Trophoblast cell (in vitro differentiated cells and primary cell): ENCODE measurements around the gene AMN.

Source experiments
- DNase-seq, 2 donors: peaks; one replicate each; pipeline ENCODE4 v3.0.0-alpha.2; 2016
- H2AFZ ChIP-seq: 2 replicates; pipeline ENCODE4 v1.6.1; 2013; ENCODE audit warnings: low read length, moderate library complexity, mild to moderate bottlenecking; ENCODE audit not compliant: insufficient read depth, poor library complexity
- H2AK5ac ChIP-seq: 2 replicates; pipeline ENCODE4 v1.6.1; 2013; ENCODE audit warnings: mild to moderate bottlenecking, low read length
- H2BK120ac ChIP-seq: 2 replicates; pipeline ENCODE4 v1.6.1; 2013; ENCODE audit warnings: low read length, mild to moderate bottlenecking, moderate library complexity; ENCODE audit not compliant: insufficient read depth, poor library complexity
- H2BK12ac ChIP-seq: 2 replicates; pipeline ENCODE4 v1.6.1; 2013; ENCODE audit warnings: mild to moderate bottlenecking, low read length, moderate library complexity
- H2BK5ac ChIP-seq: 2 replicates; pipeline ENCODE4 v1.6.1; 2013; ENCODE audit warnings: low read length, low read depth, moderate library complexity, mild to moderate bottlenecking; ENCODE audit not compliant: poor library complexity
- H3K14ac ChIP-seq: 2 replicates; pipeline ENCODE4 v1.6.1; 2013; ENCODE audit warnings: mild to moderate bottlenecking, low read length
- H3K18ac ChIP-seq: 2 replicates; pipeline ENCODE4 v1.6.1; 2013; ENCODE audit warnings: mild to moderate bottlenecking, low read length
- H3K23ac ChIP-seq: 2 replicates; pipeline ENCODE4 v1.6.1; 2013; ENCODE audit warnings: low read length
- H3K27ac ChIP-seq: 2 replicates; pipeline ENCODE4 v1.5.1; 2013; ENCODE audit warnings: low read depth, mild to moderate bottlenecking, inconsistent platforms, low read length, moderate library complexity
- H3K27me3 ChIP-seq: 2 replicates; pipeline ENCODE4 v1.6.1; 2013; ENCODE audit warnings: inconsistent platforms, mild to moderate bottlenecking, low read length, moderate library complexity; ENCODE audit not compliant: insufficient read depth
- H3K36me3 ChIP-seq, 2 experiments: 1 replicate in 1 of 2; 2 replicates in 1 of 2; pipeline ENCODE4 v1.6.1; 2013; ENCODE audit warnings: low read length in 2 of 2, mild to moderate bottlenecking in 2 of 2, moderate library complexity in 1 of 2; ENCODE audit not compliant: insufficient read depth in 2 of 2, control insufficient read depth in 1 of 2
- H3K4ac ChIP-seq: 2 replicates; pipeline ENCODE4 v1.6.1; 2013; ENCODE audit warnings: low read depth, mild to moderate bottlenecking, low read length, moderate library complexity
- H3K4me1 ChIP-seq, 2 experiments: 1 replicate in 1 of 2; 2 replicates in 1 of 2; pipeline ENCODE4 v1.6.1; 2013; ENCODE audit warnings: low read length in 2 of 2, mild to moderate bottlenecking in 2 of 2, moderate library complexity in 1 of 2; ENCODE audit not compliant: insufficient read depth in 2 of 2, control insufficient read depth in 1 of 2
- H3K4me2 ChIP-seq: 2 replicates; pipeline ENCODE4 v1.6.1; 2013; ENCODE audit warnings: inconsistent platforms, mild to moderate bottlenecking, low read length, moderate library complexity
- H3K4me3 ChIP-seq: 2 replicates; pipeline ENCODE4 v1.5.1; 2013; ENCODE audit warnings: mild to moderate bottlenecking, low read depth, low read length, inconsistent platforms
- H3K79me1 ChIP-seq: one replicate; pipeline ENCODE4 v1.6.1; 2013; ENCODE audit warnings: low read length
- H3K79me2 ChIP-seq: 2 replicates; pipeline ENCODE4 v1.6.1; 2013; ENCODE audit warnings: low read length, mild to moderate bottlenecking; ENCODE audit not compliant: control insufficient read depth, insufficient read depth, poor library complexity
- H3K9ac ChIP-seq: 2 replicates; pipeline ENCODE4 v1.6.1; 2013; ENCODE audit warnings: mild to moderate bottlenecking, low read length
- H3K9me3 ChIP-seq: 2 replicates; pipeline ENCODE4 v1.6.1; 2013; ENCODE audit warnings: low read depth, mild to moderate bottlenecking, control low read depth, inconsistent platforms, low read length; ENCODE audit not compliant: insufficient read depth
- H4K12ac ChIP-seq: 2 replicates; pipeline ENCODE4 v1.6.1; 2013; ENCODE audit warnings: low read depth, mild to moderate bottlenecking, low read length, moderate library complexity
- H4K8ac ChIP-seq: 2 replicates; pipeline ENCODE4 v1.6.1; 2013; ENCODE audit warnings: low read depth, mild to moderate bottlenecking, low read length, moderate library complexity
- H4K91ac ChIP-seq: one replicate; pipeline ENCODE4 v1.6.1; 2013; ENCODE audit warnings: low read depth, mild to moderate bottlenecking, low read length, moderate library complexity
- WGBS: extraction: QIAGEN DNeasy Blood & Tissue Kit; methylation state at CpG from one replicate; pipeline ENCODE4 v1.1.7; 2013; ENCODE audit warnings: missing lambda C conversion rate; ENCODE audit not compliant: insufficient read length, insufficient coverage; ENCODE audit errors: extremely low coverage; 5-methylcytosine and 5-hydroxymethylcytosine counted together

Gene AMN

GRCh38 chr14:102918438-102918837 lies 4.0 kb upstream of the AMN start:
- no peak for DNase-seq
- H2AK5ac ChIP-seq = no peak overlapping the region
- peaks cover 9% of the 10 kb centered on the region for H3K9me3 ChIP-seq
- H4K8ac ChIP-seq = no peak overlapping the region
- no peak overlapping the region for H3K4me2 ChIP-seq
- H3K18ac ChIP-seq = no peak overlapping the region
- H3K4me1 ChIP-seq = no peaks in the 10 kb centered on the region
- no peak overlapping the region for H3K9ac ChIP-seq
- no peak overlapping the region for H3K14ac ChIP-seq
- H3K4me3 ChIP-seq = no peak overlapping the region
- no peak overlapping the region for H3K4ac ChIP-seq
- no peaks in the 10 kb centered on the region for H3K79me1 ChIP-seq
- H2BK5ac ChIP-seq = no peak overlapping the region
- 88% methylated on average over 1 of the region's 2 CpGs for WGBS
- no peak overlapping the region for H2BK12ac ChIP-seq
- no peak overlapping the region for H3K27ac ChIP-seq
- no peaks in the 10 kb centered on the region for H3K27me3 ChIP-seq
- no peak overlapping the region for H4K12ac ChIP-seq
- no peaks in the 10 kb centered on the region for H3K36me3 ChIP-seq
- H2AFZ ChIP-seq = no peak overlapping the region
- H3K23ac ChIP-seq = no peak overlapping the region
- no peak overlapping the region for H4K91ac ChIP-seq
- H2BK120ac ChIP-seq = no peak overlapping the region
- H3K79me2 ChIP-seq = no peaks in the 10 kb centered on the region

GRCh38 chr14:102920273-102920997 lies 2.0 kb upstream of the AMN start:
- Histone ChIP-seq H4K8ac (no peak overlapping the region), H2BK120ac (no peak overlapping the region)

GRCh38 chr14:102920998-102921304 lies 1.5 kb upstream of the AMN start:
- Histone ChIP-seq H3K18ac (no peak overlapping the region), H4K91ac (no peak overlapping the region), H4K12ac (no peak overlapping the region), H2BK120ac (no peak overlapping the region), H3K4me2 (no peak overlapping the region), H4K8ac (no peak overlapping the region), H3K27me3 (no peaks in the 10 kb centered on the region), H2BK5ac (no peak overlapping the region), H2BK12ac (no peak overlapping the region), H3K36me3 (no peaks in the 10 kb centered on the region), H2AK5ac (no peak overlapping the region), H2AFZ (no peak overlapping the region), H3K9me3 (peaks cover 11% of the 10 kb centered on the region), H3K4me1 (no peaks in the 10 kb centered on the region), H3K14ac (no peak overlapping the region), H3K4ac (no peak overlapping the region), H3K79me2 (no peaks in the 10 kb centered on the region), H3K9ac (no peak overlapping the region), H3K79me1 (no peaks in the 10 kb centered on the region), H3K27ac (no peak overlapping the region), H3K4me3 (no peak overlapping the region), H3K23ac (no peak overlapping the region)
- 100% methylated on average over 1 of the region's 1 CpG for WGBS
- no peak for DNase-seq

More at GRCh38 chr14:102920273-102920997, 2.0 kb upstream of the AMN start:
- WGBS = 100% methylated on average over 5 of the region's 5 CpGs
- no peak overlapping the region for H3K23ac ChIP-seq
- no peak overlapping the region for H2AFZ ChIP-seq
- H2BK12ac ChIP-seq = no peak overlapping the region
- no peaks in the 10 kb centered on the region for H3K79me2 ChIP-seq
- H4K91ac ChIP-seq = no peak overlapping the region
- H3K79me1 ChIP-seq = no peaks in the 10 kb centered on the region
- H3K4me3 ChIP-seq = peak overlapping the region; percentile 43
- no peaks in the 10 kb centered on the region for H3K27me3 ChIP-seq
- no peak overlapping the region for H3K9ac ChIP-seq
- H2BK5ac ChIP-seq = no peak overlapping the region
- no peak overlapping the region for H3K18ac ChIP-seq
- H3K4me1 ChIP-seq = no peaks in the 10 kb centered on the region
- H3K27ac ChIP-seq = no peak overlapping the region
- DNase-seq = no peak
- no peak overlapping the region for H2AK5ac ChIP-seq
- peaks cover 11% of the 10 kb centered on the region for H3K9me3 ChIP-seq
- H3K36me3 ChIP-seq = no peaks in the 10 kb centered on the region
- H3K4me2 ChIP-seq = no peak overlapping the region
- H3K4ac ChIP-seq = no peak overlapping the region
- H3K14ac ChIP-seq = no peak overlapping the region
- no peak overlapping the region for H4K12ac ChIP-seq

DNA sequence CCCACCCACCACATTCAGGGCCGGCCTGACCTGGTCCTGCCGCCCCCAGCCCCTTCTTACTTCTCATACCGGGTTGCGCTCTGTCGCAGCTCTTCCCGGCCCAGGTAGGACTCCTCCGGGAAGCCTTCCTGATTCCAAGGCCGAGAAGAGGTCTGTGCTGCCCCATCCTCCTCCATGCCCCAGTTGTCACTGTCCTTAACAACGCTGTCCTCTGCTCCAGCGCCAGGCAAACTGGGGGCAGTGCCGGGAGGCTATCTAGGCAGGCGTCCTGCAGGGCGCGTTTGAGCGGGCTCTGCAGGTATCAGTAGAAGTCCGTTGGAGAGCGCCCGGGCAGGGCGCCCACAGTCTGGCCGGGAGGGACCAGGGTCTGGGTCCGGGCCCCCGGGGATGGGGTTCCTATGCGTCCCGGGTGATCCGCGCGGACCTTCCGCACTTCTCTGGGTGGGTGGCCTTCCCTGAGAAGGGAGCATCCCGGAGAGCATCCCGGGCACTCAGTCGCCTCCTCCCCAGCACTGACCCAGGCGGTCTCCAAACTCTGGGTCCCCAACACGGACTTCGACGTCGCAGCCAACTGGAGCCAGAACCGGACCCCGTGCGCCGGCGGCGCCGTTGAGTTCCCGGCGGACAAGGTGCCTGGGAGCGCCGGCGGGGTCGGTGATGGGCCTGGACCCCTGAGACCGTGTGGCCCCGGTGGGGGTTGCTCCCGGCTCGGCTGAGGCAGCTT lies 900 bp downstream of the AMN start:
- Histone ChIP-seq H3K23ac (no peak overlapping the region), H4K12ac (no peak overlapping the region), H3K36me3 (no peaks in the 10 kb centered on the region), H3K4me2 (no peak overlapping the region), H2BK120ac (no peak overlapping the region), H3K4me3 (no peak overlapping the region), H3K9me3 (peaks cover 14% of the 10 kb centered on the region), H2AK5ac (no peak overlapping the region), H3K27ac (no peak overlapping the region), H3K18ac (no peak overlapping the region), H2BK12ac (no peak overlapping the region), H3K79me1 (no peaks in the 10 kb centered on the region), H2BK5ac (no peak overlapping the region), H4K91ac (no peak overlapping the region), H3K14ac (no peak overlapping the region), H3K79me2 (no peaks in the 10 kb centered on the region), H3K9ac (no peak overlapping the region), H3K27me3 (peaks cover 9% of the 10 kb centered on the region), H3K4me1 (peaks cover 3 to 8% of the 10 kb centered on the region in 2 experiments), H4K8ac (no peak overlapping the region), H3K4ac (no peak overlapping the region), H2AFZ (no peak overlapping the region)
- DNase-seq = peak in 1 of 2 donors; percentile 12
- WGBS = no CpG with 5 or more reads among the region's 53 CpGs
